Mesendoderm (in vitro differentiated cells): ENCODE data around the gene CERS6.

Experiments
- DNase-seq: peaks from one replicate; pipeline ENCODE4 v3.0.0; 2013
- H2AK5ac ChIP-seq: 2 replicates; pipeline ENCODE4 v1.6.1; 2013; ENCODE audit warnings: low read length, inconsistent platforms
- H2BK120ac ChIP-seq: 2 replicates; pipeline ENCODE4 v1.6.1; 2013; ENCODE audit warnings: low read depth, mild to moderate bottlenecking, low read length, moderate library complexity, mixed read lengths
- H2BK15ac ChIP-seq: replicated peaks from 2 replicates; pipeline ENCODE4 v1.6.1; 2013; ENCODE audit warnings: low read depth, mild to moderate bottlenecking, moderate library complexity
- H2BK5ac ChIP-seq: 2 replicates; pipeline ENCODE4 v1.6.1; 2013; ENCODE audit warnings: low read length, inconsistent platforms
- H3K18ac ChIP-seq: 2 replicates; pipeline ENCODE4 v1.6.1; 2013; ENCODE audit warnings: mild to moderate bottlenecking, low read length, mixed read lengths
- H3K23ac ChIP-seq: one replicate; pipeline ENCODE4 v1.6.1; 2013; ENCODE audit warnings: low read length
- H3K27ac ChIP-seq: 2 replicates; pipeline ENCODE4 v1.5.1; 2013; ENCODE audit warnings: low read depth, mild to moderate bottlenecking, inconsistent platforms, low read length, moderate library complexity
- H3K27me3 ChIP-seq: 2 replicates; pipeline ENCODE4 v1.6.1; 2013; ENCODE audit warnings: low read length, control low read depth, mild to moderate bottlenecking, inconsistent platforms; ENCODE audit not compliant: insufficient read depth, poor library complexity
- H3K36me3 ChIP-seq: 2 replicates; pipeline ENCODE4 v1.6.1; 2013; ENCODE audit warnings: low read length, inconsistent platforms; ENCODE audit not compliant: control insufficient read depth, insufficient read depth
- H3K4ac ChIP-seq: one replicate; pipeline ENCODE4 v1.6.1; 2013; ENCODE audit warnings: low read depth, mild to moderate bottlenecking, low read length, moderate library complexity
- H3K4me1 ChIP-seq: 2 replicates; pipeline ENCODE4 v1.6.1; 2013; ENCODE audit warnings: low read depth, low read length, inconsistent platforms; ENCODE audit not compliant: control insufficient read depth
- H3K4me2 ChIP-seq: 2 replicates; pipeline ENCODE4 v1.6.1; 2013; ENCODE audit warnings: low read length
- H3K4me3 ChIP-seq: 2 replicates; pipeline ENCODE4 v1.5.1; 2013; ENCODE audit warnings: mild to moderate bottlenecking, low read length
- H3K56ac ChIP-seq: one replicate; pipeline ENCODE4 v1.6.1; 2013; ENCODE audit warnings: low read length
- H3K79me1 ChIP-seq: 2 replicates; pipeline ENCODE4 v1.6.1; 2013; ENCODE audit warnings: low read length, inconsistent platforms
- H3K79me2 ChIP-seq: 2 replicates; pipeline ENCODE4 v1.6.1; 2013; ENCODE audit warnings: mild to moderate bottlenecking, low read length; ENCODE audit not compliant: control insufficient read depth, insufficient read depth
- H3K9ac ChIP-seq: 2 replicates; pipeline ENCODE4 v1.6.1; 2013; ENCODE audit warnings: low read length, inconsistent platforms
- H4K5ac ChIP-seq: one replicate; pipeline ENCODE4 v1.6.1; 2013; ENCODE audit warnings: low read length
- H4K8ac ChIP-seq: one replicate; pipeline ENCODE4 v1.6.1; 2013; ENCODE audit warnings: low read depth, mild to moderate bottlenecking, control low read depth, low read length, moderate library complexity
- WGBS: extraction: QIAGEN DNeasy Blood & Tissue Kit; methylation state at CpG from one replicate; pipeline ENCODE4 v1.1.7; 2013; ENCODE audit warnings: low lambda C conversion rate, missing lambda C conversion rate; ENCODE audit not compliant: insufficient coverage; ENCODE audit errors: extremely low coverage; 5-methylcytosine and 5-hydroxymethylcytosine counted together

Gene CERS6

DNA sequence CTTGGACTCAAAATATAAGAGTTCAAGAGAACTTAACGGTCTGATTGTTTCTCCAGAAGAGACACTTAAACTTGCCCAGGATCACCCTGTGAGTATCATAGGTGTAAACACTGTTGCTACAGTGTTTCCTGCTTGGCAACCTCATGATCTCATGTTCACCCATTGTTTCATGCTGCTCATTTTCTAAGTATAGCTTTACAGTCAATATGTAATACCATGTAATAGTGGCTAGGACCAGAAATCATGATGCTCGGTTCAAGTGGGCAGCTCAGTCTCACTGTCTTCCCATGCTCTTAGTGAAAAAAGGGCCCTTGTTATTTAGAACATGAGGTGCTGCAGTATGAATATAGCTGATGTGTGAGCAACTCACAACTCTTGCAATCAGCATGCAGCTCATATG lies 157.5 kb downstream of the CERS6 start:
- H3K4me3 ChIP-seq, result no peak overlapping the region
- no peak overlapping the region for H4K8ac ChIP-seq
- H4K5ac ChIP-seq, result no peak overlapping the region
- no peak overlapping the region for H2BK120ac ChIP-seq
- no CpG with 5 or more reads among the region's 2 CpGs for WGBS
- H3K27ac ChIP-seq, result no peak overlapping the region
- no peak overlapping the region for H2AK5ac ChIP-seq
- no peak overlapping the region for H3K23ac ChIP-seq
- H3K79me2 ChIP-seq, result no peaks in the 10 kb centered on the region
- H3K27me3 ChIP-seq, result no peaks in the 10 kb centered on the region
- no peaks in the 10 kb centered on the region for H3K36me3 ChIP-seq
- H2BK5ac ChIP-seq, result no peak overlapping the region
- no peak overlapping the region for H3K18ac ChIP-seq
- H3K4ac ChIP-seq, result no peak overlapping the region
- no peaks in the 10 kb centered on the region for H3K4me1 ChIP-seq
- no peak overlapping the region for H3K4me2 ChIP-seq
- peaks cover 2% of the 10 kb centered on the region for H3K79me1 ChIP-seq
- no peak for DNase-seq
- H3K56ac ChIP-seq, result no peak overlapping the region
- H2BK15ac ChIP-seq, result no peak overlapping the region
- no peak overlapping the region for H3K9ac ChIP-seq

- Histone ChIP-seq H4K5ac (no peak overlapping the region), H3K9ac (no peak overlapping the region), H3K4me1 (no peaks in the 10 kb centered on the region), H2BK120ac (no peak overlapping the region), H3K4me2 (no peak overlapping the region), H3K27ac (no peak overlapping the region), H3K4ac (no peak overlapping the region), H3K18ac (no peak overlapping the region), H2BK5ac (no peak overlapping the region), H4K8ac (no peak overlapping the region), H3K79me1 (peaks cover 2% of the 10 kb centered on the region), H2BK15ac (no peak overlapping the region), H3K56ac (no peak overlapping the region), H3K79me2 (no peaks in the 10 kb centered on the region), H3K4me3 (no peak overlapping the region), H3K23ac (no peak overlapping the region), H2AK5ac (no peak overlapping the region), H3K36me3 (no peaks in the 10 kb centered on the region), H3K27me3 (no peaks in the 10 kb centered on the region)
- DNase-seq, result peak; percentile 34
- WGBS, result no CpG with 5 or more reads among the region's 3 CpGs
Measured at GRCh38 chr2:168614172-168615018, 158.3 kb downstream of the CERS6 start.

- Histone ChIP-seq H4K5ac (no peak overlapping the region), H3K23ac (no peak overlapping the region), H3K79me2 (no peaks in the 10 kb centered on the region), H3K27me3 (no peaks in the 10 kb centered on the region), H3K56ac (no peak overlapping the region), H3K4me3 (no peak overlapping the region), H3K4me1 (no peaks in the 10 kb centered on the region), H3K27ac (no peak overlapping the region), H3K4me2 (no peak overlapping the region), H2AK5ac (no peak overlapping the region), H3K18ac (no peak overlapping the region), H3K9ac (no peak overlapping the region), H2BK5ac (no peak overlapping the region), H3K79me1 (no peaks in the 10 kb centered on the region), H2BK15ac (no peak overlapping the region), H2BK120ac (no peak overlapping the region), H4K8ac (no peak overlapping the region), H3K36me3 (no peaks in the 10 kb centered on the region), H3K4ac (peak overlapping the region; percentile 36)
- DNase-seq, result no peak
- no CpG with 5 or more reads among the region's 2 CpGs for WGBS
Measured at GRCh38 chr2:168620554-168620953, 164.5 kb downstream of the CERS6 start.

GRCh38 chr2:168622559-168622958 lies 166.5 kb downstream of the CERS6 start:
- no peaks in the 10 kb centered on the region for H3K79me1 ChIP-seq
- H4K8ac ChIP-seq, result no peak overlapping the region
- H2BK15ac ChIP-seq, result no peak overlapping the region
- H3K36me3 ChIP-seq, result no peaks in the 10 kb centered on the region
- no peaks in the 10 kb centered on the region for H3K4me1 ChIP-seq
- H2BK5ac ChIP-seq, result no peak overlapping the region
- H3K9ac ChIP-seq, result no peak overlapping the region
- H2BK120ac ChIP-seq, result no peak overlapping the region
- no peaks in the 10 kb centered on the region for H3K79me2 ChIP-seq
- no peak overlapping the region for H3K4me3 ChIP-seq
- H4K5ac ChIP-seq, result no peak overlapping the region
- no peak for DNase-seq
- no peaks in the 10 kb centered on the region for H3K27me3 ChIP-seq
- no peak overlapping the region for H2AK5ac ChIP-seq
- no peak overlapping the region for H3K23ac ChIP-seq
- WGBS, result no CpG with 5 or more reads among the region's 1 CpG
- no peak overlapping the region for H3K4me2 ChIP-seq
- no peak overlapping the region for H3K27ac ChIP-seq
- no peak overlapping the region for H3K56ac ChIP-seq
- H3K4ac ChIP-seq, result no peak overlapping the region
- no peak overlapping the region for H3K18ac ChIP-seq

DNA sequence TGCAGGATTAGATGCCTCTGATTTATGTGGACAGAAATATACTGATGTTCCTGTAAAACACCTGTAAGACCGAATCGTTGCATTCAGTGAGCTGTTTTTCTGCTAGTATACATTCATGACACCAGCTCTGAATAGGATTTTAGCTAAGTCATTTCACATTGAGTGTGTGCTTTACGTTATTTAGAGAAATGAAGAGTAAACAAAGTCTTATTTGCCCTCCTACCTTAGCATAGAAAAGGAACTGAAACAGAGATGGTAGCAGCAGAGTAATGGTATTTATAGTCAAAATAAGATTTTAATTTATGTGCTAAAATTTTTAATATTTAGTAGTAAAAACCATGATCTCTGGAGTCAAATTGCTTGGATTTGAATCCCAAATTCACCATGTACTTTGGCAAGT lies 168.0 kb downstream of the CERS6 start:
- no peak overlapping the region for H3K4me2 ChIP-seq
- peaks cover 5% of the 10 kb centered on the region for H3K4me1 ChIP-seq
- no peak overlapping the region for H3K23ac ChIP-seq
- no peak overlapping the region for H3K56ac ChIP-seq
- no CpG with 5 or more reads among the region's 3 CpGs for WGBS
- H3K18ac ChIP-seq, result no peak overlapping the region
- no peak overlapping the region for H2BK5ac ChIP-seq
- no peaks in the 10 kb centered on the region for H3K36me3 ChIP-seq
- H4K8ac ChIP-seq, result no peak overlapping the region
- no peak overlapping the region for H2AK5ac ChIP-seq
- H3K27ac ChIP-seq, result no peak overlapping the region
- no peak overlapping the region for H4K5ac ChIP-seq
- H3K9ac ChIP-seq, result no peak overlapping the region
- H2BK15ac ChIP-seq, result no peak overlapping the region
- H3K4ac ChIP-seq, result no peak overlapping the region
- no peak for DNase-seq
- H3K4me3 ChIP-seq, result no peak overlapping the region
- H3K27me3 ChIP-seq, result no peaks in the 10 kb centered on the region
- no peaks in the 10 kb centered on the region for H3K79me2 ChIP-seq
- H3K79me1 ChIP-seq, result peaks cover 3% of the 10 kb centered on the region
- H2BK120ac ChIP-seq, result no peak overlapping the region

DNA sequence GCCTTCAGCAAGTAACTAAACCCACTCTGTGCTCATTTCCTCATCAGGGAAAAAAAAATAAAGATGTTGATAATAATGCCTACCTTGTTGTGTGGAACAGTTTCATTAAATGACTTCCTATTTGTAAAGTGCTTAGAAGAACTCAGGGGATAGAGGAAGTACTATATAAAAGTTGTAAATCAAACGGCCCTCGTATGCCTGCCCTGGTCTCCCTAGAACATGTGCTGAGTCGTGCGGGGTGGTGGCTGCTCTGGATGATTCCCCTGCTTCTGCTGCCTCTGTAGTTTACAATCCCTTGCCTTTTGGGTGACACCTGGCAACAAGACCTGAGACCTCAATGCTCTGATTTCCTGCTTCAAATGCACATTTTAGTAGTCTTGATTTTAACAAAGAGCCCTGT lies 170.0 kb downstream of the CERS6 start:
- Histone ChIP-seq H3K18ac (no peak overlapping the region), H3K27me3 (no peaks in the 10 kb centered on the region), H2BK15ac (no peak overlapping the region), H3K9ac (no peak overlapping the region), H3K79me2 (no peaks in the 10 kb centered on the region), H2BK5ac (no peak overlapping the region), H3K4me1 (peaks cover 5% of the 10 kb centered on the region), H3K79me1 (peaks cover 3% of the 10 kb centered on the region), H3K36me3 (no peaks in the 10 kb centered on the region), H3K4me2 (no peak overlapping the region), H4K5ac (no peak overlapping the region), H3K4ac (no peak overlapping the region), H3K23ac (no peak overlapping the region), H3K4me3 (no peak overlapping the region), H3K56ac (no peak overlapping the region), H4K8ac (no peak overlapping the region), H3K27ac (no peak overlapping the region), H2BK120ac (no peak overlapping the region), H2AK5ac (no peak overlapping the region)
- DNase-seq, result no peak
- WGBS, result no CpG with 5 or more reads among the region's 4 CpGs
